Mesothelial cell of epicardium (in vitro differentiated cells): ENCODE data around the gene FSIP1. TPM values are rescaled to one million over a fixed set of nuclear protein-coding genes. Genes with fewer than 3 reads are reported as not detected.

Experiments
- DNase-seq, 2 experiments: peaks; one replicate each; pipeline ENCODE4 v3.0.0; 2021; ENCODE audit warnings: low spot score in 2 of 2; ENCODE audit not compliant: unreplicated experiment in 2 of 2
- H3K27ac Mint-ChIP-seq: 2 replicates; pipeline ENCODE4 v1.8.0; 2021; ENCODE audit warnings: mixed read lengths
- H3K27me3 Mint-ChIP-seq: 2 replicates; pipeline ENCODE4 v1.8.0; 2021; ENCODE audit warnings: low read depth, mixed read lengths
- H3K36me3 Mint-ChIP-seq: 2 replicates; pipeline ENCODE4 v1.8.0; 2021; ENCODE audit warnings: mixed read lengths
- H3K4me1 Mint-ChIP-seq: 2 replicates; pipeline ENCODE4 v1.8.0; 2021; ENCODE audit warnings: mixed read lengths
- H3K4me3 Mint-ChIP-seq: 2 replicates; pipeline ENCODE4 v1.8.0; 2021; ENCODE audit warnings: mild to moderate bottlenecking, moderate library complexity, mixed read lengths
- H3K9me3 Mint-ChIP-seq: 2 replicates; pipeline ENCODE4 v1.8.0; 2021; ENCODE audit warnings: mixed read lengths
- CTCF ChIP-seq: fragments of 200-600 bp; sonication (generic); IDR thresholded peaks from one replicate; pipeline ENCODE4 v1.5.0; 2021; ENCODE audit warnings: antibody characterized with exemption; ENCODE audit not compliant: unreplicated experiment
- total RNA-seq: library from RNA; stranded (reverse); gene quantifications from 3 replicates; pipeline ENCODE4 v1.2.1, GENCODE V29; 2021

The FSIP1 gene
- total RNA-seq, 1 donor from 2014 or later: 0.74 TPM

GRCh38 chr15:39640665-39641064, 142.0 kb downstream of the FSIP1 start:
- Mint-ChIP-seq H3K4me1 (peaks cover 47% of the 10 kb centered on the region), H3K27ac (peak overlapping the region; percentile 78), H3K9me3 (no peaks in the 10 kb centered on the region), H3K27me3 (no peaks in the 10 kb centered on the region), H3K36me3 (no peaks in the 10 kb centered on the region), H3K4me3 (no peak overlapping the region)
- DNase-seq: no peak
- TF ChIP-seq CTCF: no peak

- H3K27ac Mint-ChIP-seq: no peak overlapping the region
- no peaks in the 10 kb centered on the region for H3K36me3 Mint-ChIP-seq
- no peak for TF ChIP-seq CTCF
- no peaks in the 10 kb centered on the region for H3K27me3 Mint-ChIP-seq
- no peaks in the 10 kb centered on the region for H3K9me3 Mint-ChIP-seq
- DNase-seq: no peak
- H3K4me1 Mint-ChIP-seq: peaks cover 37% of the 10 kb centered on the region
- no peak overlapping the region for H3K4me3 Mint-ChIP-seq
Measured at GRCh38 chr15:39639037-39639436, 143.6 kb downstream of the FSIP1 start.

DNA sequence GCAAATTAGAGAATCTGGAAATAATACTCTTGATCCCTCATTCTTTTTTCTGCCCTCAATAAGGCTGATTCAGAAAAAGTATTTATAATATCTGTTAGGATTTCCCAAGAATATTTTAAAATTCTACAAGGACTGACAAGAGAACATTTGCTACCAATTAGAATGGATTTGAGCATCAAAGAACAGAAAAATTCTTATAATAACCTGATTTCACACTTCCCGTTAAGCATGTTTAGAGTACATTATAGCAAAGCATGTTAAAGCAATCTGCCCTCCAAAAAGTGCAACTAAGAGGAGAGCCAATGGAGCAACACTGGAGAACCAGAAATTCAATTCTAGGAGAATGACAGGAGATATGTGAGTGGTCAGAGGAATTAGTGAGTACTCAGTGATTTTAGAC, 144.6 kb downstream of the FSIP1 start:
- no peak overlapping the region for H3K27ac Mint-ChIP-seq
- no peak for TF ChIP-seq CTCF
- H3K9me3 Mint-ChIP-seq: no peaks in the 10 kb centered on the region
- H3K4me3 Mint-ChIP-seq: no peak overlapping the region
- no peaks in the 10 kb centered on the region for H3K36me3 Mint-ChIP-seq
- no peak for DNase-seq
- H3K4me1 Mint-ChIP-seq: peaks cover 27% of the 10 kb centered on the region
- H3K27me3 Mint-ChIP-seq: no peaks in the 10 kb centered on the region

GRCh38 chr15:39631357-39631756, 151.3 kb downstream of the FSIP1 start:
- DNase-seq: no peak
- H3K27me3 Mint-ChIP-seq: no peaks in the 10 kb centered on the region
- no peak overlapping the region for H3K4me3 Mint-ChIP-seq
- H3K4me1 Mint-ChIP-seq: peaks cover 14% of the 10 kb centered on the region
- no peak for TF ChIP-seq CTCF
- no peak overlapping the region for H3K27ac Mint-ChIP-seq
- no peaks in the 10 kb centered on the region for H3K9me3 Mint-ChIP-seq
- H3K36me3 Mint-ChIP-seq: no peaks in the 10 kb centered on the region

- H3K36me3 Mint-ChIP-seq: no peaks in the 10 kb centered on the region
- H3K9me3 Mint-ChIP-seq: no peaks in the 10 kb centered on the region
- H3K4me1 Mint-ChIP-seq: peaks cover 14% of the 10 kb centered on the region
- H3K27ac Mint-ChIP-seq: no peak overlapping the region
- H3K27me3 Mint-ChIP-seq: no peaks in the 10 kb centered on the region
- DNase-seq: no peak
- TF ChIP-seq CTCF: no peak
- H3K4me3 Mint-ChIP-seq: no peak overlapping the region
Measured at GRCh38 chr15:39629906-39630305, 152.7 kb downstream of the FSIP1 start.

DNA sequence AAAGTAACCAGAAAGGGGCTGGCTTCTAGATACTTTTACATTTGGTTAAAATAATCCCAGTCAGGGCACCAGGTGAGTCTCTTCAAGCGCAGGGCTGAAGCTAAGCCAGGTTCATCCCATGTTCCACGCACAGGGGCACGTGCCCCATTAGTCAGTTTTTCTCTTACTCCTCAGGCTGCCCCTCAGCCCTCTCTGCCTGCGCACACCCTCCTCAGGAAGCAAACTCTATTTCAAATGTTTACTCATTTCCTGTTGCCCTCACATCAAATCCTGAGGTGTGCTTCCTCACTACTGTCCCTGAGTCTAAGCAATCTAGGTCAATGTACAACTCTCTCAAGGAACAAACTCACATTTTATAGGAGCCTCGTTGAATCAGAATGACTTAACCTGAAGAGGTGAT, 153.3 kb downstream of the FSIP1 start:
- no peaks in the 10 kb centered on the region for H3K27me3 Mint-ChIP-seq
- TF ChIP-seq CTCF: no peak
- H3K4me1 Mint-ChIP-seq: peaks cover 14% of the 10 kb centered on the region
- no peak for DNase-seq
- no peak overlapping the region for H3K27ac Mint-ChIP-seq
- H3K9me3 Mint-ChIP-seq: no peaks in the 10 kb centered on the region
- H3K36me3 Mint-ChIP-seq: no peaks in the 10 kb centered on the region
- no peak overlapping the region for H3K4me3 Mint-ChIP-seq
